Activated naive CD8-positive, alpha-beta T cell treated with anti-CD3 and anti-CD28 coated beads, Interleukin-2, amount 50 U/mL, for 24 hours (primary cell): ENCODE results near the gene DHPS.
A peak's percentile ranks its signal among the peaks of the same experiment; 100 is the strongest.
"Not testable (repeated sequence)": the region's sequence is repeated elsewhere in the genome, so short reads cannot be mapped to it uniquely, and the experiment has no call there.

Source experiments
- ATAC-seq: fragments of 150-1000 bp; cut with Tn5 transposase; one replicate; pipeline ENCODE4 v1.10.0; 2021
- DNase-seq: peaks from one replicate; pipeline ENCODE4 v3.0.0; 2021
- H3K27ac Mint-ChIP-seq: one replicate; pipeline ENCODE4 v1.8.0; 2021; ENCODE audit warnings: mild to moderate bottlenecking, mixed read lengths
- H3K27me3 Mint-ChIP-seq: one replicate; pipeline ENCODE4 v1.8.0; 2021; ENCODE audit warnings: mixed read lengths
- H3K36me3 Mint-ChIP-seq: one replicate; pipeline ENCODE4 v1.8.0; 2021; ENCODE audit warnings: low read depth, mixed read lengths
- H3K4me1 Mint-ChIP-seq: one replicate; pipeline ENCODE4 v1.8.0; 2021; ENCODE audit warnings: mixed read lengths
- H3K4me3 Mint-ChIP-seq: one replicate; pipeline ENCODE4 v1.8.0; 2021; ENCODE audit warnings: mild to moderate bottlenecking, moderate library complexity, mixed read lengths
- H3K9me3 Mint-ChIP-seq: one replicate; pipeline ENCODE4 v1.8.0; 2021; ENCODE audit warnings: mixed read lengths

The DHPS gene

DNA sequence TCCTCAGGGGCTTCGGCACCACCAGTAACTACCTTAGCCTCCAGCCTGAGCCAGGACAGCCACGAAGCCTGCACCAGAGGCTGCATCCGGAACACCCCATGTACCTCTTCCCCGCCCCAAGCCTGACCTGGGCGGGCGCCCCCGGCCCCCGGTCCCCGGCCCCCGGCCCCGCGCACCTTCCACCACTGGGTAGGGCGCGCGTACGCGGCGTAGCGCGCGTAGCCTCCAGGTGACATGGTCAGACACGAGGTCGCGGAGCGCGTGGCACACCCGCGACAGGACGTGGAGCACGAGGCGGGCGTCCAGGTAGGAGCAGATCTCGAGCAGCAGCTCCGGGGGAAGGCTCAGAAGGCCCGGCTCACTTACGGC, 14.3 kb upstream of the DHPS start:
- Mint-ChIP-seq H3K9me3 (no peaks in the 10 kb centered on the region), H3K27ac (peak overlapping the region; percentile 59), H3K4me3 (peak overlapping the region; percentile 84), H3K36me3 (peaks cover 15% of the 10 kb centered on the region), H3K4me1 (peaks cover 13% of the 10 kb centered on the region), H3K27me3 (no peaks in the 10 kb centered on the region)
- ATAC-seq (peak; percentile 6), DNase-seq (peak; percentile 33)

GRCh38 chr19:12695514-12695913, 13.8 kb upstream of the DHPS start:
- H3K27me3 Mint-ChIP-seq, result no peaks in the 10 kb centered on the region
- peak overlapping the region; percentile 59 for H3K27ac Mint-ChIP-seq
- DNase-seq, result no peak
- peaks cover 13% of the 10 kb centered on the region for H3K4me1 Mint-ChIP-seq
- ATAC-seq, result no peak
- peaks cover 15% of the 10 kb centered on the region for H3K36me3 Mint-ChIP-seq
- H3K9me3 Mint-ChIP-seq, result no peaks in the 10 kb centered on the region
- H3K4me3 Mint-ChIP-seq, result peak overlapping the region; percentile 84

GRCh38 chr19:12695096-12695495, 13.4 kb upstream of the DHPS start:
- no peaks in the 10 kb centered on the region for H3K9me3 Mint-ChIP-seq
- peak overlapping the region; percentile 84 for H3K4me3 Mint-ChIP-seq
- no peak for DNase-seq
- no peak for ATAC-seq
- peaks cover 13% of the 10 kb centered on the region for H3K4me1 Mint-ChIP-seq
- H3K36me3 Mint-ChIP-seq, result peaks cover 15% of the 10 kb centered on the region
- no peak overlapping the region for H3K27ac Mint-ChIP-seq
- H3K27me3 Mint-ChIP-seq, result no peaks in the 10 kb centered on the region

DNA sequence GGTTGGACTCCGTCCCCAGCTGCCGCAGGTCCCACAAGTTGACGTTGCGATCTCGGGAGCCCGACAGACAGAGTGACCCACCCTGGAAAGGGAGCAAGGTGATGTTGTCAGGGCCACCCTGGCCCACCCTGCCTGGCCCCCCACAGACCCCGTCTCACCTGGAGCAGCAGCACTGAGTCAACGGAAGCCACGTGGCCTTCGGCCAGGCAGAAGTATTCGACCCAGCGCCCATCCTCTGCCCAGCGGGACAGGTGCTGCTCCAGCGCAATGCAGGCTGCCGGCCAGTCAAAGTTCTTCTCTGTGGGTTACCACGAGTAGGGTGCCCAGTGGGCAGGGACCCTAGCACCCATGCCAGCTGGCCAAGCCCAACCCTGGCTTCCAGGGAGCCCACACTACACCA, 13.0 kb upstream of the DHPS start:
- no peak overlapping the region for H3K4me3 Mint-ChIP-seq
- no peak overlapping the region for H3K27ac Mint-ChIP-seq
- ATAC-seq (no peak), DNase-seq (no peak)
- no peaks in the 10 kb centered on the region for H3K9me3 Mint-ChIP-seq
- peaks cover 13% of the 10 kb centered on the region for H3K4me1 Mint-ChIP-seq
- peaks cover 15% of the 10 kb centered on the region for H3K36me3 Mint-ChIP-seq
- H3K27me3 Mint-ChIP-seq, result no peaks in the 10 kb centered on the region

GRCh38 chr19:12692960-12693359, 11.3 kb upstream of the DHPS start:
- no peaks in the 10 kb centered on the region for H3K9me3 Mint-ChIP-seq
- H3K27me3 Mint-ChIP-seq, result no peaks in the 10 kb centered on the region
- DNase-seq, result no peak
- H3K27ac Mint-ChIP-seq, result no peak overlapping the region
- ATAC-seq, result no peak
- no peak overlapping the region for H3K4me3 Mint-ChIP-seq
- peaks cover 8% of the 10 kb centered on the region for H3K4me1 Mint-ChIP-seq
- peaks cover 8% of the 10 kb centered on the region for H3K36me3 Mint-ChIP-seq

DNA sequence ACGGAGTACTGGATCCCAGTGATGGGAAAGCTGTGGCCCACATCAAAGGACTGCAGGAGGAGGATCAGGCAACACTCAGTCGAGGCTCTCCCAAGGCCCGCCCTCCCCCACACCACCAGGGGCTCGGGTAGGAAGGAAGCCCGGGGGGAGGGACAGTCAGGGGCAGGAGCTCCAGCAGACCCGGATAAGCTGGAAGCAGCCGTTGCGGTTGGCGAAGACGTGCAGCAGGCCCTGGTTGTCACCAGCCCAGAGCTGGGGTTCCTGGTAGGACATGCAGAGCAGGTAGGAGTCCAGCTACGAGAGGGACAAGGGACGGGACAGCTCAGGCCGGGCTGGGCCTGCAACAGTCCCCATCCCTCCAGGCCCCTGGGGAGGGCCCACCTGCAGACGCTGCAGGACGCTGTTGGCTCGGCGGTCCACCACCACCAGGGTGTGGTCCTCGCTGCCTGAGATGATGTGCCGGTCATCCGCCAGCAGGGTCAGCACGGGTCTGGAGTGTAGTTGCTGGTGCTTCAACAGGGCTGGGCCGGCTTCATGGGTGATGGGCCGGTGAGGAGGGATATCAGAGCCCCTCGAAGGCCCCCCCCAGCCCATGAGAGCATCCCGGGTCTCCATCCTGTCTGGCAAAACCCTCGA, 8.0 kb upstream of the DHPS start:
- Mint-ChIP-seq H3K36me3 (peaks cover 2% of the 10 kb centered on the region), H3K4me1 (no peaks in the 10 kb centered on the region), H3K9me3 (no peaks in the 10 kb centered on the region), H3K4me3 (no peak overlapping the region), H3K27ac (no peak overlapping the region), H3K27me3 (no peaks in the 10 kb centered on the region)
- peak; percentile 6 for ATAC-seq
- DNase-seq, result no peak

DNA sequence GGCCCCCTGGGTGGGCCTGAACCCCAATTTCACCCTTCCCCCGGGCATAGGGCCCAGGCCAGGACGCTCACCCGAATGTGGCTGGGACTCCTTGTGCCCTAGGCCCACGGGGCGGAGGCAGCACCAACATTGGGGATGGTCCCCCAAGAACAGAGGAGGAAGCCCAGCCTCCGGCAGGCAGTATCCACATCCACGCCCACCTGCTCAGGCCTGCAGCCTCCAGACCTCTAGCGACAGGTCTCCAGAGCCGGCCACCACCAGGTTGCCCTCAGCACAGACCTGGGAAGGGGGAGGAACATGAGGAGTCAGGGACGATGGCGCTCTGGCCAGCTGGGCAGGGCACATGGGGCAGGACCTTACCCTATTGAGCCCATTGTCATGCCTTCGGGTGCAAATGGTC, 7.3 kb upstream of the DHPS start:
- H3K36me3 Mint-ChIP-seq, result peaks cover 2% of the 10 kb centered on the region
- no peak overlapping the region for H3K4me3 Mint-ChIP-seq
- no peaks in the 10 kb centered on the region for H3K27me3 Mint-ChIP-seq
- H3K4me1 Mint-ChIP-seq, result no peaks in the 10 kb centered on the region
- no peak for DNase-seq
- H3K9me3 Mint-ChIP-seq, result no peaks in the 10 kb centered on the region
- no peak for ATAC-seq
- no peak overlapping the region for H3K27ac Mint-ChIP-seq

DNA sequence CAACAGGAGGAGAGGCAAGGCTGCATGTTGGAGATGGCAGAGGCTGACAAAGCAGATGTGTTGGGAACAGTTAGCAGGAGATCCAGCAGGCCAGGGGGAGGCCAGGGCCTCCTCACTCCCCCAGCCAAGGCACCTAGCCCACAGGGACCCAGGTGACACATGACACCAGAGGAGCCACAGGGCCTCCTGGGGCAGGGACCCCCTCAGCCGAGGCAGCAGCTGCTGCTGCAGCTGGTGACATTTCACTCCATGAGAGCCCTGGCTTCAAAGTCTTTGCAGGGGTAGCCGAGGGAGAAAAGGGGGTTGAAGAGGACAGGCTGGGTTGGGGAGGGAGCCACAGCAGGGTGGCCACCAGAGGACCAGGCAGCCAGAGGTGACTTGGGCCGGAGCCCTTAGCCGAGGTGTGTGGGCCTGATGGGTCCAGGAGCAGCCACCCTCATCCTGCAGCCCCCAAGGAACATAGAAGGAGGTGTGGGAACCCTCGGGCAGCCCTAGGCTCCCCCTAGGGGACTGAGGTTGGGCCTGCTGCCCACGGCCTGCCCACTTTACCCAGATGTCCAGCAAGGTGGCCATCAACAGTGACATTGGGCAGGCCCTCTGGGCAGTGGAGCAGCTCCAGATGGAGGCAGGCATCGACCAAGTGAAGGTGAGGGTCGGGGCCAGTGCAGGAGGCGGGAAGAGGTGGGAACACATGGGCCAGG, 6.0 kb upstream of the DHPS start, which contains the start of gene GNG14:
Gene GNG14 (plus strand): TSS at position 503 of the 701 bp plus-strand sequence. CDS start 51 bp downstream, at position 554.
- H3K4me3 Mint-ChIP-seq, result no peak within 1 kb of the TSS
- no peak for ATAC-seq
- no peaks in the 10 kb centered on the region for H3K9me3 Mint-ChIP-seq
- H3K4me1 Mint-ChIP-seq, result no peaks in the 10 kb centered on the region
- no peak within 1 kb of the TSS for H3K27ac Mint-ChIP-seq
- peaks cover 2% of the 10 kb centered on the region for H3K36me3 Mint-ChIP-seq
- no peak for DNase-seq
- H3K27me3 Mint-ChIP-seq, result no peaks in the 10 kb centered on the region

GRCh38 chr19:12685831-12686230, 4.2 kb upstream of the DHPS start:
- no peak overlapping the region for H3K27ac Mint-ChIP-seq
- peaks cover 5% of the 10 kb centered on the region for H3K36me3 Mint-ChIP-seq
- no peaks in the 10 kb centered on the region for H3K9me3 Mint-ChIP-seq
- H3K27me3 Mint-ChIP-seq, result no peaks in the 10 kb centered on the region
- H3K4me1 Mint-ChIP-seq, result peaks cover 5% of the 10 kb centered on the region
- ATAC-seq (no peak), DNase-seq (no peak)
- H3K4me3 Mint-ChIP-seq, result no peak overlapping the region

GRCh38 chr19:12680034-12680433, 1.6 kb downstream of the DHPS start:
- Mint-ChIP-seq H3K27me3 (no peaks in the 10 kb centered on the region), H3K9me3 (no peaks in the 10 kb centered on the region), H3K27ac (no peak overlapping the region), H3K4me1 (peaks cover 22% of the 10 kb centered on the region), H3K4me3 (peak overlapping the region; percentile 91), H3K36me3 (peaks cover 21% of the 10 kb centered on the region)
- no peak for DNase-seq
- no peak for ATAC-seq

DNA sequence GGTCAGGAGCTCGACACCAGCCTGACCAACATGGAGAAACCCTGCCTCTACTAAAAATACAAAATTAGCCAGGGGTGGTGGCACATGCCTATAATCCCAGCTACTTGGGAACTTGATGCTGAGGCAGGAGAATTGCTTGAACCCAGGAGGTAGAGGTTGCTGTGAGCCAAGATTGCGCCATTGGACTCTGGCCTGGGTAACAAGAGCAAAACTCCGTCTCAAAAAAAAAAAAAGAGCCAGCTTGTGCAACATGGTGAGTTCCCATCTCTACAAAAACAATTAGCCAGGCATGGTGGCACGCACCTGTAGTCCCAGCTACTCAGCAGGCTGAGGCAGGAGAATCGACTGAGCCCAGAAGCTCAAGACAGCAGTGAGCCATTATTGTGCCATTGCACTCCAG, 3.6 kb downstream of the DHPS start:
- DNase-seq, H3K4me3 Mint-ChIP-seq, H3K27ac Mint-ChIP-seq, H3K27me3 Mint-ChIP-seq, ATAC-seq, H3K9me3 Mint-ChIP-seq: not testable (repeated sequence)
- H3K4me1 Mint-ChIP-seq, result peaks cover 22% of the 10 kb centered on the region
- H3K36me3 Mint-ChIP-seq, result peaks cover 26% of the 10 kb centered on the region

DNA sequence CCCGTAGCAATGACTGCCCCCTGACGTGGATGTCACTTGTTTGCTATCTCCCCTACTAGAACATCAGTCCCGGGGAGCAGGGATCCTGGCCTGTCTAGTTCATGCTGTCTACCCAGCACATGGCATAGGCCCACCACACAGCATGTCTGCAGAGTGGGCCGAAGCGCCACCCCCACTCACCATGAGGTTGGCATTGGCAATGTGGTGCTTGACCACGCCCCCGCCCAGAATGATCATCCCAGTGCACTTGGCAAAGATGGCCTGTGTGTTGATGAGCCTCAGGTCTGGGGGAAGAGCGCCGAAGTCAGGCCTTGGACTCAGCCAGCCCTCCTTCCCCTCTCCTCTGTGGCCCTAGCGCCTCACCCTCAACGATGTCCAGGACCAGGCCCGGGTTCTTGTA, 4.8 kb downstream of the DHPS start:
- DNase-seq, result no peak
- H3K4me3 Mint-ChIP-seq, result no peak overlapping the region
- no peaks in the 10 kb centered on the region for H3K27me3 Mint-ChIP-seq
- no peaks in the 10 kb centered on the region for H3K9me3 Mint-ChIP-seq
- no peak for ATAC-seq
- H3K36me3 Mint-ChIP-seq, result peaks cover 29% of the 10 kb centered on the region
- H3K4me1 Mint-ChIP-seq, result peaks cover 24% of the 10 kb centered on the region
- H3K27ac Mint-ChIP-seq, result no peak overlapping the region

DNA sequence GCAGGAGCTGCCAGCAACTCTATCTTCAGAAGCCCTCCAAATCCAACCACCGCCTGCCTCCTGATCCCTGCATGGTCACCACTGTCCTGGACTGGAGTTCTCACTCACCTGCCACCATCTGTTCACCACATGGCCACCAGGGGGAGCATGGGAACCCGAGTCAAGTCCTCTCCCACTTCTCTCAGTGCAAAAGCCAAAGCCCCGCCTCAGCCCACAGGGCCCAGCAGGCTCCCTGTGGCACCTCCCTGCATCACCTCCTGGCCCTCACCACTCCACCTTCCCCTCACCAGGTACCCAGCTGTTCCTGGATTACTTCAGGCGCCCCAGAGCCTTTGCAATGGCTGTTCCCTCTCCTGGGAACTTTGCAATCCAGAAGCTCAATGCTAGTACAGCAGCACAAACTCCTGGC, 5.3 kb downstream of the DHPS start:
- Mint-ChIP-seq H3K27ac (no peak overlapping the region), H3K9me3 (no peaks in the 10 kb centered on the region), H3K4me3 (peak overlapping the region; percentile 9), H3K4me1 (peaks cover 25% of the 10 kb centered on the region), H3K27me3 (no peaks in the 10 kb centered on the region), H3K36me3 (peaks cover 30% of the 10 kb centered on the region)
- DNase-seq, result peak; percentile 95
- ATAC-seq, result peak; percentile 41

DNA sequence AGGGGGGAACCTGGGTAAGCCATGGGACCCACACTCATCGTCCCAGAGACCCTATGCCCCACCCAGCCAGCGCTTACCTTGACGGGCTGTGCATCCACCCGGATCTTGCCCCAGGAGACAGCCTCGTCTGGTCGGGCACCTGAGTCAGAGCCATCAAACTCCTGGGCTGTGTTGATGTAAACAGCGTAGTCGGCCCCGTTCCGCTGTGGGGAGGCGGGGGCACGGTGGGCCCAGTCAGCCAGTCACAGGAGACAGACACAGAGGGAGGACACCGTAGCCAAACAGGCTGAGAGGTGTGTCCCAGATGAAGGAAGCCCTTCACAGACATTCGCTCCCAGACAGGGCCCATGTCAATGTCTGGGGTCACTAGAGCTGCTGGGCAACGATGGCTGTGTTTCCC, 5.7 kb downstream of the DHPS start:
- Mint-ChIP-seq H3K27me3 (no peaks in the 10 kb centered on the region), H3K4me1 (peaks cover 22% of the 10 kb centered on the region), H3K36me3 (peaks cover 26% of the 10 kb centered on the region), H3K27ac (no peak overlapping the region), H3K9me3 (no peaks in the 10 kb centered on the region), H3K4me3 (no peak overlapping the region)
- DNase-seq (no peak), ATAC-seq (peak; percentile 10)

DNA sequence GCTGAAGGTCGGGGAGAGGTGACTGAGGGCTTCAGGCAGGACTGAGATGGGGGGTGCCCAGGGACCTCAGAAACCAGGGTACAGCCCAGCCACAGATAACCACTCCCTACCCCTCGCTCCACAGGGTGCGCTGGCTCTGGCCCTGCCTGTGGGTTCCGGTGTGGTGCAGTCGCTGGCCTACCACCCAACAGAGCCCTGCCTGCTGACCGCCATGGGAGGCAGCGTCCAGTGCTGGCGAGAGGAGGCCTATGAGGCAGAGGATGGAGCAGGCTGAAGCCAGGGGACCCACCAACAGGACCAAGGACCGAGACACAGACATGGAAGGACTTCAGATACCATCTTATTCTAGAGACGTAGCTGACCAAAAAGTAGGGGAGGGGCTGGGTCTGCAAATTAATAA, 6.3 kb downstream of the DHPS start:
- H3K27me3 Mint-ChIP-seq, result no peaks in the 10 kb centered on the region
- H3K27ac Mint-ChIP-seq, result no peak overlapping the region
- DNase-seq (no peak), ATAC-seq (no peak)
- H3K9me3 Mint-ChIP-seq, result no peaks in the 10 kb centered on the region
- no peak overlapping the region for H3K4me3 Mint-ChIP-seq
- peaks cover 25% of the 10 kb centered on the region for H3K4me1 Mint-ChIP-seq
- H3K36me3 Mint-ChIP-seq, result peaks cover 24% of the 10 kb centered on the region
